ENCODE results near the gene RIN3. TPM values are rescaled to one million over a fixed set of nuclear protein-coding genes. Genes with fewer than 3 reads are reported as not detected.

Gene RIN3
- polyA plus RNA-seq, 1 experiment = 8.2 TPM

- H3K36me3 ChIP-seq (ENCODE audit: control insufficient read depth, insufficient read depth, low read length) = no peaks in the 10 kb centered on the region
- H3K27me3 ChIP-seq (ENCODE audit: control insufficient read depth, insufficient read depth, low read length) = no peaks in the 10 kb centered on the region
- ChIA-PET CTCF (interaction anchor here (0.7 to 2.0 kb wide), 9 partner anchors 8 to 143 kb away, joined by 3 to 7 read pairs (median 3); no protein-coding TSS in a partner anchor), POLR2A (no interaction called here)
- no peak overlapping the region for H3K4me3 ChIP-seq (ENCODE audit: low read depth, low read length)
- TF ChIP-seq CTCF (IDR thresholded peaks at IDR 0.05; ENCODE audit: insufficient read depth, low read depth, low read length) = no peak
- no peak for DNase-seq (ENCODE audit: low read depth)
Observed at GRCh38 chr14:92613681-92614260, 100.2 kb downstream of the RIN3 start.

DNA sequence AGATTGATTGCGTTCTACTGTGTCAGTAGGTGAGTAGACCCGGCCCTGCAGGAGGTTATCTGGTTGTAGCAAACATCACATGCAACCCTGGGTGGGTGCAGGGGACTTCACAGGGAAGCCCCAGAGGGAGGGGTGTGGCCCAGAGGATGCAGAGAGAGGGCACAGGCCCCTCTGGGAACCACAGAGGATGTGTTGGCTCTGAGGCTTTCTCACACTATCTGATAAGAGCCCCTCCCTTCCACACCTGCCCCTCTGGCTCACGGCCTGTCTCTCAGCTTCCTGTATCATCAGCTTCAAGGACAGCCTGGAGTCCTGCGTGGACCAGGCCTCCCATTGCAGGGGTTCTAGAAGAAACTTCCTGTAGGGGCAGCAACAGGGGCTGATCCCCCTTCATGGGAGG is 101.9 kb downstream of the RIN3 start:
- Histone ChIP-seq H3K4me3 (ENCODE audit: low read depth, low read length) (no peak overlapping the region), H3K36me3 (ENCODE audit: control insufficient read depth, insufficient read depth, low read length) (no peaks in the 10 kb centered on the region), H3K27me3 (ENCODE audit: control insufficient read depth, insufficient read depth, low read length) (no peaks in the 10 kb centered on the region)
- CTCF ChIA-PET = interaction anchor here (1.9 kb wide), 1 partner anchor 12 kb away, joined by 4 read pairs; no protein-coding TSS in a partner anchor
- TF ChIP-seq CTCF (IDR thresholded peaks at IDR 0.05; ENCODE audit: insufficient read depth, low read depth, low read length) = no peak
- DNase-seq (ENCODE audit: low read depth) = no peak
- POLR2A ChIA-PET = no interaction called here

GRCh38 chr14:92616178-92616577 is 102.6 kb downstream of the RIN3 start:
- ChIA-PET POLR2A (no interaction called here), CTCF (interaction anchor here (1.9 kb wide), 1 partner anchor 13 kb away, joined by 4 read pairs; no protein-coding TSS in a partner anchor)
- H3K36me3 ChIP-seq (ENCODE audit: control insufficient read depth, insufficient read depth, low read length) = no peaks in the 10 kb centered on the region
- no peaks in the 10 kb centered on the region for H3K27me3 ChIP-seq (ENCODE audit: control insufficient read depth, insufficient read depth, low read length)
- no peak for TF ChIP-seq CTCF (IDR thresholded peaks at IDR 0.05; ENCODE audit: insufficient read depth, low read depth, low read length)
- DNase-seq (ENCODE audit: low read depth) = no peak
- no peak overlapping the region for H3K4me3 ChIP-seq (ENCODE audit: low read depth, low read length)

DNA sequence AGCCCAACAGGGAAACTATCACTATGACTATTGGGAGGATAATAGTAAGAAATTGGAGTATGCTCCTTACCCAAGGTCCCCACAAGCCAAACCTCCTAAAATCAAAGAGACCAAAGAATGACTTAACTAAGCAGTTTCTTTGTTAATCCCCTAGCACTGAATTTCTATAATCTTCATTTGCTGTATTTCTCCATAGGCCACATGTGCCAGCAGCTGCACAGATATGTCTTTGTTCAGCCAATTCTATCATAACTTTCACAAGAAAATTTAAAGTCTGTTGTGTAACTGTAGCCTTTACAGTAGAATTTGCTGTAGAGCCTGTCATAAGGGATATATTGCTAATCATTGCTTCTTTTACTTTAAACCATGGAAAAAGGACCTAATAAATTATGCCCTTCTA is 104.0 kb downstream of the RIN3 start:
- Histone ChIP-seq H3K36me3 (ENCODE audit: control insufficient read depth, insufficient read depth, low read length) (no peaks in the 10 kb centered on the region), H3K27me3 (ENCODE audit: control insufficient read depth, insufficient read depth, low read length) (no peaks in the 10 kb centered on the region), H3K4me3 (ENCODE audit: low read depth, low read length) (no peak overlapping the region)
- no peak for TF ChIP-seq CTCF (IDR thresholded peaks at IDR 0.05; ENCODE audit: insufficient read depth, low read depth, low read length)
- ChIA-PET POLR2A (no interaction called here), CTCF (interaction anchor here (1.4 kb wide), 1 partner anchor 29 kb away, joined by 4 read pairs; no protein-coding TSS in a partner anchor)
- no peak for DNase-seq (ENCODE audit: low read depth)

DNA sequence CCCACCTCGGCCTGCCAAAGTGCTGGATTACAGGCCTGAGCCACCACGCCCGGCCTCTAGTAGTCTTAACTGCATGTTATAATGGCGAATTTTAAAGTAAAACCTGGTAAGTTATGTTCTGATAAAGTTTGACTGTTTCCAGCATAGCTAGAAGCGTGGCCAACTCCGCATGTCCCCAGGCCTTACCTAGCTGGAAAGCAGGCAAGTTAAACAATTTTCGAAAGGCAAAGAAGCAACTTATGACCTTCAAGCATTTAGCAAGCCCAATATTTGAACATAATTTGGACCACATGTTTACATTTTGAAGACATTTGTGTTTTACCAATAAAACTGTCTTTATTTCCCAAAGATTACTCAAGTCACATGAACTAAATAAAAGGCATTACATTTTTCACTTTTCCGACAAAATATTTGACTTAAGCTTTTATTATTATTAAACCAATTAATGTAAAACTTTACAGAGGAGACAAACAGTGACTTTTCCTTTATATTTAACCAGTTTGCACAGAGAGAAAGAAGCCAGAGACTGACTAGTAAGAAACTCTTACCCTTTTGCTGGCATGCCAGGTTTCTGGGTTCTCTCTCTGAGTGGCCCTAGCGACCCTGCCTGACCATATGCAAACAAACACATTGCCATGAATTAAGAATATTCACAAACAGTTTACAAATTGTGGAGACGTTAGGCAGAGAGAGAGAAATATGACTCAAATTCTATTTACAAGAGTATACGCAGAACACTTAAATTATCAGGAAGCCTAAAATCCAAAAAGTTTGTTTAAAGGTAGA is 106.3 kb downstream of the RIN3 start:
- ChIA-PET POLR2A (no interaction called here), CTCF (interaction anchor here (0.7 to 1.6 kb wide), 3 partner anchors 16 to 138 kb away, joined by 3 to 4 read pairs (median 3); no protein-coding TSS in a partner anchor)
- no peaks in the 10 kb centered on the region for H3K27me3 ChIP-seq (ENCODE audit: control insufficient read depth, insufficient read depth, low read length)
- no peak for TF ChIP-seq CTCF (IDR thresholded peaks at IDR 0.05; ENCODE audit: insufficient read depth, low read depth, low read length)
- peak; percentile 72 for DNase-seq (ENCODE audit: low read depth)
- no peak overlapping the region for H3K4me3 ChIP-seq (ENCODE audit: low read depth, low read length)
- H3K36me3 ChIP-seq (ENCODE audit: control insufficient read depth, insufficient read depth, low read length) = no peaks in the 10 kb centered on the region

All from BJ (cell line).